CD4-positive, alpha-beta T cell treated with Interleukin-6 at 100 ng/mL for 8 hours (primary cell): ENCODE measurements around the gene CARD9.

Source experiments
- DNase-seq: peaks from one replicate; pipeline ENCODE4 v3.0.0-alpha.2; 2020; ENCODE audit warnings: mixed read lengths, low spot score

The CARD9 gene

DNA sequence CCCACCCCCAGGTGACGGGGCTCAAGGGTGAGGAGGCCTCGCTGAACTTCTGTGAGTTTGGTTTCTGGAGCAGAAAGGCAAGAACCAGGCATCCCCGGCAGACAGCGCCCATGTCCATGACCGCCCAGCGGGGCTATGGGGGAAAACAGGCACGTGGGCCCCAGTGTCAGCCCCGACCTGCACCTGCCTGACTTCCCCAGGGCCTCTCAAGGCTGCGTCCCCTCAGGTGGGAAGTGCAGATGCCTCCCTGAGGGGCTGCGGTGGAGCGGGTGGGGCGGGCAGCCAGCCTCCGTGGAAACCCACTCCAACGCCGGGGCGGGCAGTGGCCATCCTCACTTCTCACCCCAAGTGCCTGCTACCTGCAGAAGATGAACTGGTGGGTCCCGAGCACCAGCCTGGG lies 6.9 kb upstream of the CARD9 start:
- no peak for DNase-seq

DNA sequence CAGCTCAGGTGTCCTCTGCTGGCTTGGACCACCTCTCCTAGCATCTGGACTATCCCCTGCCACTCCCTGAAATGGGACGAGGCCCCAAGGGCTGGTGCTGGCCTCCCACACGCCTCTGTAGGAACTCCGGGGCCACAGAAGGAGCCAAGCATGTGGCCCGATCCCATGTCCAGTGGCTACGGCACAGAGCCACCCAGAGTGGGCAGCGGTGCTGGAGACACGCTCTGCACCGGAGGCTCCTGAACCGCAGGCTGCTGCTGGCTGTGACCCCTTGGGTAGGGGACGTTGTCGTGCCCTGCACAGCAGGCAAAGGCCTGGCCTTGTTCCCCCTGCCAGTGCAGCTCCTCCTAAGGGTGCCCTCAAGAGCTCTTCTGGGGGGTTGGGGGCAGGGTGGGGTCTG lies 6.4 kb upstream of the CARD9 start:
- no peak for DNase-seq

DNA sequence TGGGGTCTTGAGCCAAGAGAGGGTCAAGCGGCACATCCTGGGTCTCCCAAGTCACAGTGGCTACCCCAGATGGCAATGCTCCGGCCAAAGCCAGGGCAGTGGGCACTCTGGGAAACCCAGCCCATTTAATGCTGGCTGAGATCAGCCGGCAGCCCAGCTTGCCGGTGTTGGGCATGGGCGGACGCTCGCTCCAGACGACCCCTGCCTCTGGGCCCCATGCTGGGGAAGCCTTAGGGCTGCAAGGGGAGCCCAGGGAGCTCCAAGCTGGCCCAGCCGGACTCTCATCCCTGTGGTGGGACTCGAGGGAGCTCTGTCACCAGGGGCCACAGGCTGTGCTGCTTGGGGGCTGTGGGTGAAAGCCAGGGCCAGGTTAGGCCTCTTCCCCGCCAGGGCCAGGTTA lies 5.9 kb upstream of the CARD9 start:
- DNase-seq = no peak

DNA sequence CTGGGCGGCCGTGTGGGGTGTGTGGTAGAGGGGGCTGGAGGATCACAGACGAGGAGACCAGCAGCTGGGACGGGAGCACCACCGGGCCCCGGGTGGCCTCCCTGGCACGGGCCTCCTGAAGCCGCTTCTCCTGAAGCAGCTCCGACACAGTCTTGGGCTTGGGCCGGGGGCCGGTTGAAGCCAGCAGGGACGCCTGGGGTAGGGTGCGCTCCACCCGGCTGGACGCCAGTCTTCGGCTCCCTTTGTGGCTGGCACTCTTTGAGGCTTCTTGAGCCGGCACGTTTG lies 5.5 kb upstream of the CARD9 start:
- DNase-seq = no peak

DNA sequence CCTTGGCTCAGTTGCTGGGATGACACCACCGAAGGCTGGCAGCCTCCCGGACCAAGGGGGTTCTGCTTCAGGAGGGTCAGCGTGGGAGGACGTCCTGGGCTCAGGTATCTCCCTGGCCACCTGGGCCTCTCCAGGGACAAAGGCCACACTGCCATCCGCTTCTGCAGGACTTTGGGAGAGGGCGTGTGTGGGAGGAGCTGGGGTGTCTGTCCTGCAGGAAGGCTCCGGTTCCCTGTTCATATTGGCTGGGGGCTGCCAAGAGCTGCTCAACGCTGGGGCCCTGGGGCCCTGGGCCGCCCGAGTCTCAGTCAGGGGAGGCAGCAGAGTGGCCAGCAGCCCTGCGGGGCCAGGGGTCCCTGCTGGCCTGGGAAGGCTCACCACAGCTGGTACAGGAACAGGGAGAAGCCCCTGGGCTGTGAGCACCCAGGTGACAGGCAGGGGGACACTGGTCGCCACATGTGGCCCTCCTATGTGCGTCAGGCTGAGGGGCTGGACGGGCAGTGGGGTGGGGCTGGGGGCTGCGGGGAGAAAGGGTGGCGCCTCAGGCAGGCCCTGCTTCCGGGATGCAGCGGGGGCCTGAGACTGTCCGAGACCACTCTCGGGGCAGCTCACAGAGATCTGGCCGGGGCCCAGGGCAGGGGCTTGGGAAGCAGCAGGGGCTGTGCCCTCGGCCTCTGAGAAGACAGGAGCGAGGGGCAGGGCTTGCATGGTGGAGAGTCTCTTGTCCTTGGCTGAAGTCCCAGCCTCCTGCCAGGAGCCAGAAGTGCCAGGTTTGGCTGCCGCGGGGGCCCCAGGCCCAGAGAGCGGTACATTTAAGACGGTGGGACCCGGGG lies 4.9 kb upstream of the CARD9 start:
- no peak for DNase-seq

DNA sequence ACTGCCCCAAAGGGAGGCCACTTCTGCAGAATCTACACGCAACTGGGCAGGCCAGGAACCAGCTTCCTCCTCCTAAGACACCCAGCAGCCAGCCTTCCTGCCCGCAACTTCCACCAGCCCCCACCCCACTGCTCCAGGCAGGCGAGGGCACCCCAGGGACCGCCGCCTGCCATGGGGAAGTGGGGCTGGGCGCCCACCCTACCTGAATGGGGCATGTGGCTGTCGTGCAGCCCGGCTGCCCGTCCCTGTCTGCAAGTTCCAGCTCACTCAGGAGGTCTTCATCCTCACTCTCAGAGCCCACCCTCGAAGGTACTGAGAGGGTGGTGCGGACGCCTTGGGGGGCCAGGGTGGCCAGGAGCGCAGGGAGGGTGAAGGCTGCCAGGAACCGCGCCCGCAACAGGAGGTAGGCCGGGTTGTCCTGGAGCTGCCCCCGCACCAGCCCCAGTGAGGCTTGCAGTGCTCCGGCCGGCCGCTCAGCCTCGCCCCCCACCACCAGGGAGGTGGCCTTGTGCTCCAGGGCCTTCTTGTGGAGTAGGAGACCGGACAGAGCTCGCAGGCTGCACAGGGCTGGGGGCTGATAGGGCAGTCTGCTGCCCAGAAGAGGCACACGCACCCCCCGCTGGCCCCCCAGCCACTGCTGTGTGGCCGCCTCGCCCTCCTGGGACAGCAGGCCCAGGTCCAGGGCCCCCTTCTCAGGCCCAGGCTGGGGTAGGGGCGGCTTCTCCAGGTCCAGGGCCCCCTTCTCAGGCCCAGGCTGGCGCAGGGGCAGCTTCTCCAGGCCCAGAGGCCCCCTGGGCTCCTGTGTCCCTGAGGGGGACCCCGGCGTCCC lies 4.1 kb upstream of the CARD9 start:
- no peak for DNase-seq

DNA sequence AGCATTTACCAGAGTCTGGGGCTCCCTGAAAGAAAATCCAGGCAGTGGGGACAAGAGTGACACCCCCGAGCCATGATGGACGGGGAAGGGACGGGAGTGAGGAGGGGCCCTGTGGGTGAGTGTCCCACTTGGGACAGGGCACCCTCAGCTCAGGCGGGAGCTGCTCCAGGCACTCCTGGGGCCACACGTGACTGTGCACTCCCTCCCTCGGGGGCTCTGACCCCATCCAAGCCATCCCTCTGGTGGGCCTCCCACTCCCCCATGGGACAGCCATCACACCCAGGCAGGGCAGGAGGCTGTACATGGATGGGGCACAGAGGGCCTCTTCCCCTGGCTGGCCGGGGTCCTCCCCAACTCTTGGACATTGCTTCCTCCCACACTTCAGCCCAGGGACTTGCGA lies 3.0 kb upstream of the CARD9 start:
- DNase-seq = no peak

DNA sequence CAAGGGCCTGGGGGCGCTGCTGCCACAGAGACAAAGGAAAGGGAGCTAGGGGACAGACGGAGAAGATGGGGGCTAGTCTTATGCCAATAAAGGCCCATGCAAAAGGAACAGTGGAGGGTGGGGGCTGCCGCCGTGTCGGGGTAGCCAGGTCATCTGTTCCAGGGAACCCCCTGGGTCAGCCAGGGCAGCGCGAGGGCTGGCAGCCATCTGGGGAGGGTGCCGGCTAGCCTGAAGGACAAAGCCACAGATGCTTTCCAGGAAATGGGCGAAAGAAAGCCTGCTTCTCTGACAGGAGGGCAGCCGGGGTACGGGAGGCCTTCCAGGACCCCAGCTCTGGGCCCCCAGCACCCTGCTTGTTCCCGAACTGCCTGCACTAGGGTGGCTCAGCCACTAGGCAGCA lies 1.6 kb upstream of the CARD9 start:
- DNase-seq = no peak

DNA sequence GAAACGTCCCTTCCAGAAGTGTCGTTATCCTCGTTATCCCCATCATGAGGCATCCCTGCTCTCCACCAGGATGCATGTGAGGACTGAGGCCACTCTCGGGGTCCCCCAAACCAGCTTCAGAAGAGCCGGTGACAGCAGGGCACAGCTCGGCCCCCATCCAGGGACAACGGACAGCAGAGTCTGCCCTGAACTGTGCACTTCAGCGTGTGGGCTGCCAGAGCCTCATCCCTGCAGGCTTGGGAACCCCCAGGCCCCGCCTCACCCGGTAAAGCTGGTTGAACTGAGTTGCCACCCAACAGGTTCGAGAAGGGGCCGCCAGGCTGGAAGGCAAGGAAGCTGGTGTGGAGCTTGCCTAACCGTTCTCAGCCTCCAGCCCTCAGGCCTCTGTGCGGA lies 710 bp upstream of the CARD9 start:
- no peak for DNase-seq

DNA sequence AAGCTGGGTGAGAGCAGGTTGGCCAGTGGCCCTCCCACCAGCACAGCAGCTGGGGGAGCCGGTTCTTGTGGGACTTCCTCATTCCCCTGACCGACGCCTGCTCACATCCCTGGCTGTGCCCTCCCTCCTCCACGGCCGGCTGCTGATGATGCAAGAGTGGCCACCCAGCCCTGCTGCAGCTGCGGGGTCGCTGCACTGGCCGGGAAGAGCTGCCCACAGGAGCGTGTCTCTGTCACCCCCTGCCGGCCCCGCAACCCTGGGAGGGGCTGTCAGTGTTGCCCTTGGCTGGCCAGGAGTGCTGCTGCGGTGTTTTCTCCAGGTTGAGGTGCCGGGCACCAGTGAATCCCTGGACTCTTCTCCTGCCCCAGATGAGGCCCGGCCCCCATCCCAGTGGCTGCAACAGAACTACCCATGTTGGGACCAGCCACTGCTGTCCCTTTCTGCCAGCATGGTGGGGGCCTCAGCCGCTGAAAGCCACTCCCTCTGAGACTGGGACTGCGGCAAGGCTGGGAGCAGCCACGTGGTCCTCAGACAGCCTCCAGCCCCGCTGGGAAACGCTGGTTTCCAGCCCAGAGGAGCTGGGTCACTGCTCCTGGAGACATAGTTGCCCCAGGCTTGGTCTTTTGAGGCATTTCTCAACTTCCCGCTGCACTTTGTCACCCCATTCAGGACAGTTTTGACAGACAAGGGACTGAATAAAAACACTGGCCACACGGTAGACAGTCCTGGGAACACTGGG lies 739 bp downstream of the CARD9 start:
- DNase-seq = no peak

DNA sequence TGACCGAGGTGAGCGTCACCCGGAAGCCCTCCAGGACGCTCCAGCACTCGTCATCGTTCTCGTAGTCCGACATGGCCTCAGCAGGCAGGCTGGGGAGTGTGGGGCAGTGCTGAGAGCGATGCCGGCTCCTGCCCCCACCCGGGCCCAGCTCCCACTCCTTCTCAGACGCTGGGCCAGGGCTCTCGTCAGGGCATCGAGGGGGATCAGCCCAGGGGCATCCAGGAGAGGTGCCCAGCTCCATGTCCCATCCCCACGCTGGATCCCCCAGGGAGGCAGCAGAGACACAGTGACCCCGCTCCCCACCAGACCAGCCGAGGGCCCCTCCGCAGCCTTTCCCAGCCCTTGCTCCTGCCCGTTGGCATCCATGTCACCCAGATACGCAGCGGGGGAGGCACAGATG lies 1.5 kb downstream of the CARD9 start:
- DNase-seq = no peak

DNA sequence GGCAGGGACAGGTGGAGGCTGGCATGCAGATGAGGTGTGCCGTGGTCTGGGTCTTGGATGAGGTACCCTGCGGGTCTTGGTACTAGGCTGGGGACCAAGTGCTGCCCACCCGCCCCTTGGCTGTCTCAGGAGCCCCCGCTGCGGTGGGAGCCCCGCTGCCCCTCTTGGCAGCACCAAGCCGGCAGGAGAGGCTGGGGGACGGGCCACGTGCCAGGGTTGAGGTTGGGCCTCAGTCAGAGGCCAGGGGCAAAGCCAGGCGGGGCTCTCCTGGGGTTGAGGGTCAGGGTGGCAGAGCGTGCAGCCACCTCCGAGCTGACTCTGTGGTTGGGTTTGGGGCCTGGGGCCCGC lies 2.0 kb downstream of the CARD9 start:
- no peak for DNase-seq

DNA sequence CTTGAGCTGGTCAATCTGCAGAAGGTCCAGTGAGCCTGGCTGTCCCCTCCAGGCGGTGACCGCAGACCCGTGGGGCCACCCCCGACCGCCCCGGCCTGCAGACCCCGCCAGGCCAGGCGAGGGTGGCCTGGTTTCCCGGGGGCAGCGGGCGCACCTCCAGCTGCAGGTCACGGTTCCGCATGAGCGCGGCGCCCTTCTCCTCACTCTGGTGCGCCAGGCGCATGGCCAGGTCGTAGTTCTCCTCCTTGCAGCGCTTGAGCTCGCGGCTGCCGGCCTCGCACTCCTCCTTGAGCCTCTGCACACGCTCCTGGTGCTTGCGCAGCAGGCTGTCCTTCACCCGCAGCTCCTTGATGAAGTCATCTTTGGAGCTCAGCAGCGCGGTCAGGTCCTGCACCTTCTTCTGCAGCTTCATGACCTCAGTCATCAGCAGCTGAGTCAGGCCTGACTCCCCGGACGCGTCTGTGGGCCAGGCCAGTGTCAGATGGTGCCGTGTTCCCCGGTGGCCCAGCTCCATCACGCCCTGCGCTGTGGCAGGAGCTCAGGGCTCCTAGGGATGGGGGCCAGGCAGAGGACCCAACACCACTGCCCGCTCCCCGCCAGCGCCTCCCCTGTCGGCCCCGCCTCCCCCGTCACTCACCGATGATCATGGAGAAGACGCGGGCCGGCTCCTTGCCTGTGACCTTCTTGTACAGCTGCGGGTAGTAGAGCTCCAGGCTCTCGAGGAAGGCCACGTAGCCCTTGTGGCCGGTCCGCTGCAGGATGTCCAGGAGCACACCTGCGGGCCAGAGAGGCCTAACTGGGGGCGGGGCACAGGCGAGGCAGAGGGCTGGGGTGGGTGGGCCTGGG lies 2.6 kb downstream of the CARD9 start:
- no peak for DNase-seq

DNA sequence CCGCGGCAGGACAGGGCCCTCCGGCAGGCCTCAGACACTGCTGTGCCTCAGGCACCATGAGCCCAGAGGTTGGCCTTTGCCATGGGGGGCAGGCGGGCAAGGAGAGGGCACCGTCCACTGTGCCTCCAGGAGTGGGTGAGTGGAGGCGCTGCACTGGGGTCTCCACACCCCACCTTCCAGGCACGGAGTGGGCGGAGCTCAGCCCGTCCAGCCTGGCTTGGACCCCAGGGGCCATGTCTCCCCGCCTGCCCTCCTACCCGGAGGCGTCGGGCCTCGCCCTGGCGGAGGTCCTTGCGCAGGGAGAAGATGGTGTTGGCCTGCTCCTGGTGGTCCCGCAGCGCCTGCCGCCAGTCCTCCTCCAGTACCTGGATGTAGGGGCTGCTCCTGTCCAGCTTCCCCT lies 3.4 kb downstream of the CARD9 start:
- no peak for DNase-seq

DNA sequence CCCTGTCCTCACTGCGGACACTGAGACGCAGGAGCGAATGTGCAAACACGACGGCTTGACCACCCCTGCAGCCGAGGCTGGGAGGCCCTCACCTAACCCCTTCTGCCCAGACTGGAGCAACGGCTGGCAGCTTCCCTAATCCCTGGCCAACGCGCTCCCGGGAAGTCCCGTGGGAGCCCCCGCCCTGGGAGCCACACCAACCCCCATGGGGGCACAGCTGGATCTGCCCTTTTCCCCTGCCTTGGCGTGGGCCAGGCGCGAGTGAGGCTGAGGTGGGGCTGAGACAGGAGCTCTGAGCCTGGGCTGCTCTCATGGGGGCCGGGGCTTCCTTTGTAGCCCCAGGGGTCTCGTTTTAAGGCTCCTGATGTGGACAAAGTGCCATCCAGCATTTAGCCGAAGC lies 5.3 kb downstream of the CARD9 start:
- DNase-seq = no peak

DNA sequence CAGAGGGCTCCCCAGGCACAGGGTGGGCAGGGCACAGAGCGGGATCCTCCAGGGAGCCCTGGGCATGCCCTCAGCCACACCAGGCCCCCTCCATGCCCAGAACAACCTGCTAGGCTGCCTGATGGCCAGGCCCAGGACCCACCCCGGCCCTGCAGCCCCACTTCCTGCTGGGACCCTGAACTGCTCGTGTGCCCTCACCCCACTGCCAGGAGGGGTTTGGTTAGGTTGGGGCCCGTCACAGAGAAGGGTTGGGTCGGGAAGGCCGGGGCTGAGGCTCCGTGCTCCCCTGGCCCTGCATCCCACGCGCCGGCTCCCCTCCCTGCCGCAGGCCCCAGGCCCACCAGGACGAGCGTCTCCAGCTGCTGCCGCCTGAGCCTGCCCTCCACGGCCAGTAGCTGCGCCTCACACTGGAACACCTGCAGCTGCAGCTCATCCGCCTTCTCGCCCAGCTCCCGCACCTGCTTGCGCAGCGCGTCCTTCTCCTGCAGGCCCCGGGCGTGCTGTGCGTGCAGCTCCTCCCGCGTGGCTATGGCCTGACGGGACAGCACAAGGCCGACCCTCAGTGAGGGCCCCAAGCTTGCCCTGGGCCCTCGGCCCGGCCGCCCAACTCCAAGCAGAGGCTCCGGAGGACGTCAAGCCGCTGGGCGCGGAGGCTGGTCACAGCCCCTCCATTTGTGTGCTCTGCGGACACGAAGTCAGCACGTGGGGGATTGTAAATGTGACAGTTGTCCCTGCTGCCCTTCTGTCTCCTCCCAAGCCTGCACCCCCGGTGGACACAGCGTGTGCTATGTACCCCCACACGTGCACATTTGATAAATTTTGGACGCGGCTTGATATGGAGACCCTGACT lies 5.9 kb downstream of the CARD9 start:
- no peak for DNase-seq

DNA sequence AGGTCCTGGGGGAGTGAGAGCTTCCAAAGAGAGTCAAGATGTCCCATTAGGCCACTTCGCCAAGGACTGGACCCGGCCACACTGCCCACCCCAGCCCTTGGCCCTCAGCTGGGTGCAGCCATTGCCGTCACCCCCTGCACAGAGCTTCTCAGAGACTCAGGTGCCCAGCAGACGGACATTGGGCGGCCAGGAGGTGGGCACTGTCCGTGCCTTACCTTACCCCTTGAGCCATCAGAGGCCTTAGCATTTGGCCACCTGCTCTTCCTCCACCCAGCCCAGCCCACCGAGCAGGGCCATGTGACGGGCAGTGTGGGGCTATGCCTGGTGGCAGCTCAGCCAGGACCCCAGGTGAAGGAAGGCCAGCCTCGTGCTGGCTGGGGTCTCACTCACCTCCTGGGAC lies 6.6 kb downstream of the CARD9 start:
- no peak for DNase-seq

DNA sequence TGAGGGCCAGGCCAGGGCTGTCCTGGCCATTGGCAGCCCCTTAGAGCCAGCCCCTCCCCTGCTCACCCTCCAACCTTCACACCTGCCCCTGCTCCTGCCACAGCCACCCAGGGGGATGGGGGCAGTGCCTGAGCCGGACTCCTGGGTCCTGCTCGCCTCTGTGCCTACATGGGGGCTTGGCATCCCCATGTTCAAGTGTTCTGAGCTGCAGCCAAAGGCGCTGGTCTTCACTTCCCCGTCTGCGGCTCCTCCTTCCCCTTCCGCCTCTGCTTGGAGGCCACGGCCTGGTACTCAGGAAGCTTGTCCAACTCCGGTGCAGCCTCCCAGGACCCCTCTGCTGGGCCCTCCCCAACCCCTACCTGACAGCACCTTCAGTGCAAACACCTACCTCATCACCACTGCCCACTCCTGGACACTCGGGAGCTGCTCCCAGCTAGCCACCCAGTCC lies 7.7 kb downstream of the CARD9 start:
- no peak for DNase-seq

DNA sequence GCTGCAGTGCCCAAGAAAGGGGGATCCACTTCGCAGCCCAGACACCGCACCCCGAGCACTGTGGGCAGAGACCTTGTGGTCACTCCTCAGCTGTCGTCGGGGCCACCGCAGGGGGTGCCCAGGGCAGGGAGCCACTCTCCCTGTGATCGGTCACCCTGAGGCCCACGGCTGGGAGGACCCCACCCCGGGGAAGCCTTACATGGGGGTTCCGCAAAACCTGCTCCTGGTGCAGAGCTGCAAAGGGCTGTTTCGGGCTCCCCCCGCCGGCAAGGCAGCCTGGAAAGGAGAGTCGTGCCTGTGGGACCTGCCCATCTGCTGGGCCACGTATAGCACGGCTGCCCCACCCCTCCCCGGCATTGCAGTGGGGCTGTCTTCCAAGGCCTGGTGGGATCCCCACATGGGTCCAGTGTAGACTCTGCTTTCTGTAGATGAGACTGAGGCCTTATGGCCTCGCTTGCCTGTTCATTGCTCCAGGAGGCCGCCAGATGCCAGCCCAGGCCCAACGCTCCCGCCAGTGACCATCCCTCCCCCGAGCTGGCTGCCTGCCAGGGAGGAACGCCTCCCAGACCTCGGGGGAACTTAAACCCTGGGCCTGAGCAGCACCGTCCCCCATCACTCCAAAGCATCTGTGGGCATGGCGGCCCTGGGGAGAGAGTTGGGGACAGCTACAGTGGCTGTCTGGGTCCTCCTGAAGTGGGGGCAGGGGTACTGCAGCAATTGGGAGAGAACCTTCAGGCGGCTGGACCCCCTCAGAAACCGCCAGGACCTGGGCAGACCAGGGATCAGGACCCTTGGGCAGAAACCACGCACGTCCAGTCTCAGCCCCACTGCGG lies 8.3 kb downstream of the CARD9 start:
- no peak for DNase-seq
